Liver (tissue), 3 donors: ENCODE results near the gene ZNF496.
A peak's percentile ranks its signal among the peaks of the same experiment; 100 is the strongest.

Source experiments
- FOXA1 ChIP-seq: IDR thresholded peaks from 2 replicates; pipeline ENCODE4 v1.6.1; 2016; ENCODE audit warnings: antibody characterized with exemption
- GABPA ChIP-seq, 2 donors: IDR thresholded peaks in 1 of 2; conservative IDR thresholded peaks in 1 of 2; 2 replicates each; pipeline ENCODE4 v1.6.1; 2016; ENCODE audit warnings: antibody characterized with exemption in 2 of 2, mild to moderate bottlenecking in 1 of 2, moderate library complexity in 1 of 2
- NR2F2 ChIP-seq: IDR thresholded peaks from 2 replicates; pipeline ENCODE4 v1.6.1; 2016; ENCODE audit warnings: antibody characterized with exemption
- RAD21 ChIP-seq, 2 donors: IDR thresholded peaks; 2 replicates each; pipeline ENCODE4 v1.6.1; 2016; ENCODE audit warnings: antibody characterized with exemption in 2 of 2, mild to moderate bottlenecking in 2 of 2
- SP1 ChIP-seq: IDR thresholded peaks from 2 replicates; pipeline ENCODE4 v1.6.1; 2018; ENCODE audit warnings: antibody characterized with exemption, mild to moderate bottlenecking
- TAF1 ChIP-seq: conservative IDR thresholded peaks from 2 replicates; pipeline ENCODE4 v1.6.1; 2016; ENCODE audit warnings: antibody characterized with exemption, mild to moderate bottlenecking
- YY1 ChIP-seq: IDR thresholded peaks from 2 replicates; pipeline ENCODE4 v1.6.1; 2016; ENCODE audit warnings: antibody characterized with exemption, mild to moderate bottlenecking
- TF ChIP-seq, protein P1 (sequence below): fragments of 150-350 bp; IDR thresholded peaks from 2 replicates; pipeline ENCODE4 v1.5.1; 2017; ENCODE audit warnings: improper control_type of control experiment, low read depth, low read length; ENCODE audit not compliant: missing input control
- TF ChIP-seq, protein P2 (sequence below): IDR thresholded peaks from 2 replicates; pipeline ENCODE4 v1.6.1; 2016; ENCODE audit warnings: antibody characterized with exemption, mild to moderate bottlenecking
- TF ChIP-seq, protein P3 (sequence below): IDR thresholded peaks from 2 replicates; pipeline ENCODE4 v1.6.1; 2016; ENCODE audit warnings: antibody characterized with exemption
- TF ChIP-seq, protein P4 (sequence below): IDR thresholded peaks from 2 replicates; pipeline ENCODE4 v1.6.1; 2016; ENCODE audit warnings: antibody characterized with exemption
- TF ChIP-seq, protein P5 (sequence below): IDR thresholded peaks from 2 replicates; pipeline ENCODE4 v1.6.1; 2016; ENCODE audit warnings: antibody characterized with exemption
- donor health status: healthy.
- donor health status: healthy.

DNA sequence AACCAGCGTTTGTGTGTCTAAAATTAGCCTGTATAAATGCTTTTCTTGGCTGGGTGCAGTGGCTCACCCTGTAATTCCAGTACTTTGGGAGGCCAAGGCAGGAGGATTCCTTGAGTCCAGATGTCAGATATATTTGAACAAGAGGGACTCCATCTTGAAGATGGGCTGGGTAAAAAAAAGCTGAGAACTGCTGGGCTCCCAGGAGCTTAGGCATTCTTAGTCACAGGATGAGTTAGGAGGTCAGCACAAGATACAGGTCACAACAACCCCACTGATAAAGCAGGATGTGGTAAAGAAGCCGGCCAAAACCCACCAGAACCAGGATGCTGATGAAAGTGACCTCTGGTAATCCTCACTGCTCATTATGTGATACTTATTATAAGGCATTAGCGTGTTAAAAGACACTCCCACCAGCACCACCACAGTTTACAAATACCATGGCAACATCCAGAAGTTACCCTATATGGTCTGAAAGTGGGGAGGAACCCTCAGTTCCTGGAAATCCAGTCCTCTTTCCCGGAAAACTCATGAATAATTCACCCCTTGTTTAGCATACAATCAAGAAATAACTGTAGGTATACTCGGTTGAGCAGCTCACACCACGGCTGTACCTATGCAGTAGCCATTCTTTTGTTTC lies 36.2 kb upstream of the ZNF496 start:
- TF ChIP-seq TAF1 (no peak), RAD21 (IDR thresholded peaks at IDR 0.05) (no peak), YY1 (no peak), FOXA1 (no peak), SP1 (no peak), GABPA (IDR thresholded peaks at IDR 0.05 in 1 of 2, conservative IDR thresholded peaks at IDR 0.05 in 1 of 2) (no peak), NR2F2 (peak; percentile 26)
- TF ChIP-seq, protein P1, sequence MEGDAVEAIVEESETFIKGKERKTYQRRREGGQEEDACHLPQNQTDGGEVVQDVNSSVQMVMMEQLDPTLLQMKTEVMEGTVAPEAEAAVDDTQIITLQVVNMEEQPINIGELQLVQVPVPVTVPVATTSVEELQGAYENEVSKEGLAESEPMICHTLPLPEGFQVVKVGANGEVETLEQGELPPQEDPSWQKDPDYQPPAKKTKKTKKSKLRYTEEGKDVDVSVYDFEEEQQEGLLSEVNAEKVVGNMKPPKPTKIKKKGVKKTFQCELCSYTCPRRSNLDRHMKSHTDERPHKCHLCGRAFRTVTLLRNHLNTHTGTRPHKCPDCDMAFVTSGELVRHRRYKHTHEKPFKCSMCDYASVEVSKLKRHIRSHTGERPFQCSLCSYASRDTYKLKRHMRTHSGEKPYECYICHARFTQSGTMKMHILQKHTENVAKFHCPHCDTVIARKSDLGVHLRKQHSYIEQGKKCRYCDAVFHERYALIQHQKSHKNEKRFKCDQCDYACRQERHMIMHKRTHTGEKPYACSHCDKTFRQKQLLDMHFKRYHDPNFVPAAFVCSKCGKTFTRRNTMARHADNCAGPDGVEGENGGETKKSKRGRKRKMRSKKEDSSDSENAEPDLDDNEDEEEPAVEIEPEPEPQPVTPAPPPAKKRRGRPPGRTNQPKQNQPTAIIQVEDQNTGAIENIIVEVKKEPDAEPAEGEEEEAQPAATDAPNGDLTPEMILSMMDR, result no peak
- TF ChIP-seq, protein P2, sequence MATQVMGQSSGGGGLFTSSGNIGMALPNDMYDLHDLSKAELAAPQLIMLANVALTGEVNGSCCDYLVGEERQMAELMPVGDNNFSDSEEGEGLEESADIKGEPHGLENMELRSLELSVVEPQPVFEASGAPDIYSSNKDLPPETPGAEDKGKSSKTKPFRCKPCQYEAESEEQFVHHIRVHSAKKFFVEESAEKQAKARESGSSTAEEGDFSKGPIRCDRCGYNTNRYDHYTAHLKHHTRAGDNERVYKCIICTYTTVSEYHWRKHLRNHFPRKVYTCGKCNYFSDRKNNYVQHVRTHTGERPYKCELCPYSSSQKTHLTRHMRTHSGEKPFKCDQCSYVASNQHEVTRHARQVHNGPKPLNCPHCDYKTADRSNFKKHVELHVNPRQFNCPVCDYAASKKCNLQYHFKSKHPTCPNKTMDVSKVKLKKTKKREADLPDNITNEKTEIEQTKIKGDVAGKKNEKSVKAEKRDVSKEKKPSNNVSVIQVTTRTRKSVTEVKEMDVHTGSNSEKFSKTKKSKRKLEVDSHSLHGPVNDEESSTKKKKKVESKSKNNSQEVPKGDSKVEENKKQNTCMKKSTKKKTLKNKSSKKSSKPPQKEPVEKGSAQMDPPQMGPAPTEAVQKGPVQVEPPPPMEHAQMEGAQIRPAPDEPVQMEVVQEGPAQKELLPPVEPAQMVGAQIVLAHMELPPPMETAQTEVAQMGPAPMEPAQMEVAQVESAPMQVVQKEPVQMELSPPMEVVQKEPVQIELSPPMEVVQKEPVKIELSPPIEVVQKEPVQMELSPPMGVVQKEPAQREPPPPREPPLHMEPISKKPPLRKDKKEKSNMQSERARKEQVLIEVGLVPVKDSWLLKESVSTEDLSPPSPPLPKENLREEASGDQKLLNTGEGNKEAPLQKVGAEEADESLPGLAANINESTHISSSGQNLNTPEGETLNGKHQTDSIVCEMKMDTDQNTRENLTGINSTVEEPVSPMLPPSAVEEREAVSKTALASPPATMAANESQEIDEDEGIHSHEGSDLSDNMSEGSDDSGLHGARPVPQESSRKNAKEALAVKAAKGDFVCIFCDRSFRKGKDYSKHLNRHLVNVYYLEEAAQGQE, result no peak
- TF ChIP-seq, protein P3, sequence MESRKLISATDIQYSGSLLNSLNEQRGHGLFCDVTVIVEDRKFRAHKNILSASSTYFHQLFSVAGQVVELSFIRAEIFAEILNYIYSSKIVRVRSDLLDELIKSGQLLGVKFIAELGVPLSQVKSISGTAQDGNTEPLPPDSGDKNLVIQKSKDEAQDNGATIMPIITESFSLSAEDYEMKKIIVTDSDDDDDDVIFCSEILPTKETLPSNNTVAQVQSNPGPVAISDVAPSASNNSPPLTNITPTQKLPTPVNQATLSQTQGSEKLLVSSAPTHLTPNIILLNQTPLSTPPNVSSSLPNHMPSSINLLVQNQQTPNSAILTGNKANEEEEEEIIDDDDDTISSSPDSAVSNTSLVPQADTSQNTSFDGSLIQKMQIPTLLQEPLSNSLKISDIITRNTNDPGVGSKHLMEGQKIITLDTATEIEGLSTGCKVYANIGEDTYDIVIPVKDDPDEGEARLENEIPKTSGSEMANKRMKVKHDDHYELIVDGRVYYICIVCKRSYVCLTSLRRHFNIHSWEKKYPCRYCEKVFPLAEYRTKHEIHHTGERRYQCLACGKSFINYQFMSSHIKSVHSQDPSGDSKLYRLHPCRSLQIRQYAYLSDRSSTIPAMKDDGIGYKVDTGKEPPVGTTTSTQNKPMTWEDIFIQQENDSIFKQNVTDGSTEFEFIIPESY, result no peak
- TF ChIP-seq, protein P4, sequence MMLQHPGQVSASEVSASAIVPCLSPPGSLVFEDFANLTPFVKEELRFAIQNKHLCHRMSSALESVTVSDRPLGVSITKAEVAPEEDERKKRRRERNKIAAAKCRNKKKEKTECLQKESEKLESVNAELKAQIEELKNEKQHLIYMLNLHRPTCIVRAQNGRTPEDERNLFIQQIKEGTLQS, result no peak
- TF ChIP-seq, protein P5, sequence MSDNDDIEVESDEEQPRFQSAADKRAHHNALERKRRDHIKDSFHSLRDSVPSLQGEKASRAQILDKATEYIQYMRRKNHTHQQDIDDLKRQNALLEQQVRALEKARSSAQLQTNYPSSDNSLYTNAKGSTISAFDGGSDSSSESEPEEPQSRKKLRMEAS, result no peak
